ENCODE results near the gene TAS2R19.
"Not testable (repeated sequence)": the region's sequence is repeated elsewhere in the genome, so short reads cannot be mapped to it uniquely, and the experiment has no call there.

TAS2R19 gene

DNA sequence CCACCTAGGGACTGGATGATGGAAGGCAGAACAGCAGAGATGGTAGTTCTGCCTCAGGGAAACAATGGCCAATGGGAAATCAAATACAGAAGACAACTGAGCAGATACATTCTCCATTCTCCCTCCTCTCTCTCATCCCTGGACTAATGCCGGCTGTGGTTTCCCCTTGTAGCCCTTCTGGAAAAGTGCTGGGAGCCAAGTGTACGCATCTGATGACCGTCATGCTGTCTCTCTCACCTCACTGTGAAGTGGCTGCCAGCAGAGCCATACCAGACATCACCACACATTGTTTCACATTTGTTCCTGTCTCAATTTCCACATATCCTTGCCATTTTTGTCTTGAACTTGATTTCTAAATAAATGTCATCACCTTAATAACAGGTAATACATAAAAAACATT is 36.6 kb upstream of the TAS2R19 start:
- ChIA-PET POLR2A (no interaction called here), CTCF (no interaction called here)
- DNase-seq (ENCODE audit: extremely low spot score): no peak
- TF ChIP-seq, protein P1, sequence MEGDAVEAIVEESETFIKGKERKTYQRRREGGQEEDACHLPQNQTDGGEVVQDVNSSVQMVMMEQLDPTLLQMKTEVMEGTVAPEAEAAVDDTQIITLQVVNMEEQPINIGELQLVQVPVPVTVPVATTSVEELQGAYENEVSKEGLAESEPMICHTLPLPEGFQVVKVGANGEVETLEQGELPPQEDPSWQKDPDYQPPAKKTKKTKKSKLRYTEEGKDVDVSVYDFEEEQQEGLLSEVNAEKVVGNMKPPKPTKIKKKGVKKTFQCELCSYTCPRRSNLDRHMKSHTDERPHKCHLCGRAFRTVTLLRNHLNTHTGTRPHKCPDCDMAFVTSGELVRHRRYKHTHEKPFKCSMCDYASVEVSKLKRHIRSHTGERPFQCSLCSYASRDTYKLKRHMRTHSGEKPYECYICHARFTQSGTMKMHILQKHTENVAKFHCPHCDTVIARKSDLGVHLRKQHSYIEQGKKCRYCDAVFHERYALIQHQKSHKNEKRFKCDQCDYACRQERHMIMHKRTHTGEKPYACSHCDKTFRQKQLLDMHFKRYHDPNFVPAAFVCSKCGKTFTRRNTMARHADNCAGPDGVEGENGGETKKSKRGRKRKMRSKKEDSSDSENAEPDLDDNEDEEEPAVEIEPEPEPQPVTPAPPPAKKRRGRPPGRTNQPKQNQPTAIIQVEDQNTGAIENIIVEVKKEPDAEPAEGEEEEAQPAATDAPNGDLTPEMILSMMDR (IDR thresholded peaks at IDR 0.05; ENCODE audit: control extremely low read depth, extremely low read depth, low read depth, missing control alignments): no peak

DNA sequence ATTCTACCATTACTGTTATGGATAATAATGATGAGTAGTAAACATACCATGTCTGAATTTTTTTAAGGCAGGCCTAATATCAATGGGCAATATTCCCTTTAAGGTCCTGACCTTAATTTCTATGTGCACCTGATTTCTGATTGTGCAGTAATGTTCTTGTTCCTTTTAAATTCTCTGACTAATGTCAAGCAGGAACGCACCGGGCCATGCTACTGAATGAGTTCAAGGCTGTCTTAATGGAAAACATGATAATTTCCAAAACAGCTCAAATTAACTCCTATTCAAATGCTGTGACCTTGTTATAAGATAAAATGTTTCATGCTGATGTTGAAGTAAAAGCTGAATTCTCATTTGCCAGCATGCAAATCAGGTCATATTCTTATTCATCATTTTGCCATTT is 32.9 kb upstream of the TAS2R19 start:
- no peak for DNase-seq (ENCODE audit: extremely low spot score)
- ChIA-PET CTCF (interaction anchor here (1.7 kb wide), 1 partner anchor 10 kb away, joined by 6 read pairs; no protein-coding TSS in a partner anchor), POLR2A (no interaction called here)
- TF ChIP-seq, protein P1 (IDR thresholded peaks at IDR 0.05; ENCODE audit: control extremely low read depth, extremely low read depth, low read depth, missing control alignments): no peak

DNA sequence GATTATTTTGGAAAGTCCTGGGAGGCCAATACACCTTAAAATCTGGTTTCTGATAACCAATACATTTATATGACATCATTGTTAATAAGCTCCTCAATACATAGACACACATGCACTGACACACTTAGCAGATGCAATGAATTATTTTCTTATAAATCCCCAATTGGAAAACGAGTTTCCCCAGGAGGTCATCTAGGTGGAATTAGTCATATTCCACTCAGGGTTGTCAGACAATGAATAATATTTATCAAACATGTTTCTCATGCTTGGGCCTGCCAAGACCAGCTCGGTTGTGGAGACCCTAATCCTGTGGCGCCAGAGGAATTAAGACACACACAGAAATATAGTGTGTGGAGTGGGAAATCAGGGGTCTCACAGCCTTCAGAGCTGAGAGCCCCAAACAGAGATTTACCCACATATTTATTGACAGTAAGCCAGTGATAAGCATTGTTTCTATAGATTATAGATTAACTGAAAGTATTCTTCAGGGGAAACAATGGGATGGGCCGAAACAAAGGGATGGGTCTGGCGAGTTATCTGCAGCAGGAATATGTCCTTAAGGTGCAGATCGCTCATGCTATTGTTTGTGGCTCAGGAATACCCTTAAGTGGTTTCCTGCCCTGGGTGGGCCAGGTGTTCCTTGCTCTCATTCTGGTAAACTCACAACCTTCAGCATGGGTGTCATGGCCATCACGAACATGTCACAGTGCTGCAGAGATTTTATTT is 27.5 kb upstream of the TAS2R19 start:
- CTCF ChIA-PET: interaction anchor here (1.4 kb wide), 1 partner anchor 30 kb away, joined by 3 read pairs; no protein-coding TSS in a partner anchor
- POLR2A ChIA-PET; DNase-seq (ENCODE audit: extremely low spot score): not testable (repeated sequence)

DNA sequence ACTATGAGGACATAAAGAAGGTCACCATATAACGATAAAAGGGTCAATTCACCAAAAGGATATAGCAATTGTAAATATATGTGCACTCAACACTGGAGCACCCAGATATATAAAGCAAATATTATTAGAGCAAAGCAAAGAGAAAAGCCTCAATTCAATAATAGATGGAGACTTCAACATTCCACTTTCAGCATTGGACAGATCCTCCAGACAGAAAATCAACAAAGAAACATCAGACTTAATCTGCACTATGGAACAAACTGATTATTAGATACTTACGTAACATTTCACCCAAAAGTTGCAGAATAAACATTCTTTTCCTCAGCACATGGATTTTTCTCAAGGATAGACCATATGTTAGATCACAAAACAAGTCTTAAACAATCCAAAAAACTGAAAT is 18.9 kb upstream of the TAS2R19 start:
- POLR2A ChIA-PET; CTCF ChIA-PET; DNase-seq (ENCODE audit: extremely low spot score): not testable (repeated sequence)

DNA sequence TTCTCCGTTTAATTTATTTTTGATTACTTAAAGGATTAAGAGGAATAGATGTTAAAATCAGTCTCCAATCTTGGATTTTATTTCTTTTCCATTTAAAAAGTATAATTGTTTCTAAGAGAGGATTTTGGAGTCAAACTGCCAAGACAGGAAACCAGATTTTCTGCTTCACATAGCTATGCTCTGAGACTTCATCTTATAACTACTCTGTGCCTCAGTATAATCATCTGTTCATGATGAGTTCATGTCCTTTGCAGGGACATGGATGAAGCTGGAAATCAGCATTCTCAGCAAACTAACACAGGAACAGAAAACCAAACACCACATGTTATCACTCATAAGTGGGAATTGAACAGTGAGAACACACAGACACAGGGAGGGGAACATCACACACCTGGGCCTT is 17.7 kb upstream of the TAS2R19 start:
- TF ChIP-seq, protein P1 (IDR thresholded peaks at IDR 0.05; ENCODE audit: control extremely low read depth, extremely low read depth, low read depth, missing control alignments): no peak
- CTCF ChIA-PET: no interaction called here
- no peak for DNase-seq (ENCODE audit: extremely low spot score)

DNA sequence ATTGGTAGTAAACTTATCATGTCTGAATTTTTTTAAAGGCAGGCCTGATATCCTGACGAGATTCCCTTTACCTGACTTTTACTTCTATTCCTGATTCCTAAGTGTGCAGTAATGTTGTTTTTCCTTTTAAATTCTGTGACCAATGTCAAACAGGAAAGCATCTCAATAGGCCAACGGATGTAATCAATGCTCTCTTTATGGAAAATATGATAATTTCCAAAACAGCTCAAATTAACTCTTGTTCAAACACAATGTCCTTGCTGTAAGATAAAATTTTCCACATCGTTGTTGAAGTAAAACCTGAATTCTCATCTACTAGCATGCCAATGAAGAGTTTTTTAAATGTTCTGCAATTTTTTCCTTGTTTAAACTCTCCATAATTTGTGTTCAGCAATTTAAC is 16.8 kb upstream of the TAS2R19 start:
- ChIA-PET CTCF (no interaction called here), POLR2A (no interaction called here)
- TF ChIP-seq, protein P1 (IDR thresholded peaks at IDR 0.05; ENCODE audit: control extremely low read depth, extremely low read depth, low read depth, missing control alignments): no peak
- no peak for DNase-seq (ENCODE audit: extremely low spot score)

More for the DNA sequence above, 17.7 kb upstream of the TAS2R19 start:
- POLR2A ChIA-PET: no interaction called here

DNA sequence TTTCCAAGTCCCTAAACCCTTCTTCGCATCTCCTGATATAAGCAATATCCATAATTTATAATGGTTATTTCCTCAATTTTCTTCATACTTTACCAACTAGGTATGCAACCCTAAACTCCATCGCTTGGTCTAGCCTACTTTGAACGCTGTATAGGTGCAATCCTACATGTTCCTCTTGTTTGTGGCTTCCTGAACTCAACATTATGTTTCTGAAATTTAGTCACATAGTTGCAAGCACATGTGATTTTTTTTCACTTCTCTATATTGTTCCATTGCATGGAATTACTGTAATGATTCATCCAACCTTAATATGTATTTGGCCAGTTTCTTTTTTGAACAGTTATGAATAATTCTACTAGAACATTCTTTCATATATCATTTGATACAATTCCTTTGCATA is 11.5 kb upstream of the TAS2R19 start:
- POLR2A ChIA-PET; CTCF ChIA-PET; DNase-seq (ENCODE audit: extremely low spot score): not testable (repeated sequence)

DNA sequence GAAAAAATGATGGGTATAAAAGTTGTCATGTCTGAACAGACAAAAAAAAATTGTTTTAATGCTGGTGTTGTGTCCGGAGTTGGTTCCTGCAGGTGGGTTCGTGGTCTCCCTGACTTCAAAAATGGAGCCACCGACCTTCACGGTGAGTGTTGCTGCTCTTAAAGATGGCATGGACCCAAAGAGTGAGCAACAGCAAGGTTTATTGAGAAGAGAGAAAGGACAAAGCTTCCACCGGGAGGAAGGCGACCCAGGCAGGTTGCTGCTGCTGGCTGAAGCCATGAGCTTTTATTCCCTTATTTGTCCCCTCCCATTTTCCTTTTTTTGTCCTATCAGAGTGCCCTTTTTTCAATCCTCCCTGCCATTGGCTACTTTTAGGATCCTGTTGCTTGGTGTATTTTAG is 8.9 kb upstream of the TAS2R19 start, which contains the start of gene TAS2R31:
TAS2R31 (minus strand) TSS at position 101 of the 400 bp plus-strand sequence; CDS start at position 29, 72 bp downstream.
- ChIA-PET POLR2A (no interaction called here), CTCF (interaction anchor here (1.0 kb wide), 1 partner anchor 11 kb away, joined by 3 read pairs; no protein-coding TSS in a partner anchor)
- TF ChIP-seq, protein P1 (IDR thresholded peaks at IDR 0.05; ENCODE audit: control extremely low read depth, extremely low read depth, low read depth, missing control alignments): no peak
- no peak for DNase-seq (ENCODE audit: extremely low spot score)

Data from GM10248 (cell line).